Kidney glomerular epithelial cell (primary cell): ENCODE measurements around the gene SCYL1.
"Not testable (repeated sequence)": the region's sequence is repeated elsewhere in the genome, so short reads cannot be mapped to it uniquely, and the experiment has no call there.

Source experiments
- DNase-seq: peaks from one replicate; lab custom pipeline; 2025; lab: John Stamatoyannopoulos, UW

The SCYL1 gene

GRCh38 chr11:65554842-65555430 is 30.1 kb downstream of the SCYL1 start:
- no peak for DNase-seq

GRCh38 chr11:65555693-65556231 is 30.9 kb downstream of the SCYL1 start:
- no peak for DNase-seq

GRCh38 chr11:65556470-65557279 is 31.8 kb downstream of the SCYL1 start:
- no peak for DNase-seq

GRCh38 chr11:65557280-65558001 is 32.6 kb downstream of the SCYL1 start:
- DNase-seq: no peak

GRCh38 chr11:65558002-65558929 is 33.4 kb downstream of the SCYL1 start, which contains the start of gene LTBP3:
LTBP3 (minus strand) TSS chr11:65558359; CDS start chr11:65557959, 400 bp downstream.
- DNase-seq: no peak

- no peak for DNase-seq
Measured at GRCh38 chr11:65558930-65559509, 34.1 kb downstream of the SCYL1 start.

- DNase-seq: no peak
Measured at GRCh38 chr11:65559535-65559934, 34.7 kb downstream of the SCYL1 start.

GRCh38 chr11:65559951-65560537 is 35.2 kb downstream of the SCYL1 start:
- DNase-seq: no peak

- DNase-seq: no peak
Measured at GRCh38 chr11:65560555-65561418, 35.9 kb downstream of the SCYL1 start.

- DNase-seq: no peak
Measured at GRCh38 chr11:65562020-65562419, 37.1 kb downstream of the SCYL1 start.

GRCh38 chr11:65562788-65563187 is 37.9 kb downstream of the SCYL1 start:
- DNase-seq: no peak

- DNase-seq: no peak
Measured at GRCh38 chr11:65563601-65564000, 38.7 kb downstream of the SCYL1 start.

- not testable (repeated sequence) for DNase-seq
Measured at GRCh38 chr11:65564879-65565559, 40.1 kb downstream of the SCYL1 start.

- DNase-seq: no peak
Measured at GRCh38 chr11:65565624-65566453, 41.0 kb downstream of the SCYL1 start.

- no peak for DNase-seq
Measured at GRCh38 chr11:65569164-65569972, 44.5 kb downstream of the SCYL1 start.

GRCh38 chr11:65569973-65570918 is 45.4 kb downstream of the SCYL1 start, which contains the start of gene ZNRD2:
ZNRD2 (plus strand) TSS chr11:65570477; CDS start chr11:65570492, 15 bp downstream.
- no peak for DNase-seq
